Brain pericyte (primary cell): Measurements from ENCODE around the gene SMARCC2.
"Not testable (repeated sequence)": the region's sequence is repeated elsewhere in the genome, so short reads cannot be mapped to it uniquely, and the experiment has no call there.

Experiments
- DNase-seq: peaks from one replicate; pipeline ENCODE4 v3.0.0-alpha.2; 2012; ENCODE audit warnings: low read depth, low spot score

Gene SMARCC2

GRCh38 chr12:56121204-56121870 is 67.9 kb downstream of the SMARCC2 start:
- no peak for DNase-seq

GRCh38 chr12:56120158-56120846 is 69.0 kb downstream of the SMARCC2 start:
- no peak for DNase-seq

DNA sequence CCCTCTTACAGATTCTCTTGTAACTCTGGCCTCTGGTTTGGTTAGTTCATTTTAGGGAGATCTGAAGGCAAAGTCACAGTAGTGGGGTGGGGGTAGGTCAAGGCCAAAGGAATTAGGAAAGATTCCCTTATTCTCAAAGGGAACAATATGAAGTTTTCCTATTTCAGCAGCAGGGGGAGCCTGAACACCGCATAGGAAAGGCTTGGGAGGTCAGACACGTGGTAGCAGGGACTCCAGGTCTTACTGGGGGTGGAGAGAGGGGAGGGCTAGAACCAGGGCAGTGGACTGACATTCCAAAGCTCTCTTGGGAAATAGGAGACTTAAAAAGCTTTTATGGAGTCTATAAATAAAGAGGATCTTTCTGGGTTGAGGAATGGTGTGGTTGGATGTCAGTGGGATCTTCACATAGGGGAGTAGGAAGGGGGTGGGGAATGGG is 69.9 kb downstream of the SMARCC2 start:
- DNase-seq, result no peak

- DNase-seq, result no peak
Measured at GRCh38 chr12:56118688-56119357, 70.5 kb downstream of the SMARCC2 start.

GRCh38 chr12:56117778-56118687 is 71.2 kb downstream of the SMARCC2 start, which contains the start of gene ZC3H10:
TSS of gene ZC3H10 (plus strand) at chr12:56118266. CDS start at chr12:56120563, 2,297 bp downstream.
- peak; percentile 98 for DNase-seq

DNA sequence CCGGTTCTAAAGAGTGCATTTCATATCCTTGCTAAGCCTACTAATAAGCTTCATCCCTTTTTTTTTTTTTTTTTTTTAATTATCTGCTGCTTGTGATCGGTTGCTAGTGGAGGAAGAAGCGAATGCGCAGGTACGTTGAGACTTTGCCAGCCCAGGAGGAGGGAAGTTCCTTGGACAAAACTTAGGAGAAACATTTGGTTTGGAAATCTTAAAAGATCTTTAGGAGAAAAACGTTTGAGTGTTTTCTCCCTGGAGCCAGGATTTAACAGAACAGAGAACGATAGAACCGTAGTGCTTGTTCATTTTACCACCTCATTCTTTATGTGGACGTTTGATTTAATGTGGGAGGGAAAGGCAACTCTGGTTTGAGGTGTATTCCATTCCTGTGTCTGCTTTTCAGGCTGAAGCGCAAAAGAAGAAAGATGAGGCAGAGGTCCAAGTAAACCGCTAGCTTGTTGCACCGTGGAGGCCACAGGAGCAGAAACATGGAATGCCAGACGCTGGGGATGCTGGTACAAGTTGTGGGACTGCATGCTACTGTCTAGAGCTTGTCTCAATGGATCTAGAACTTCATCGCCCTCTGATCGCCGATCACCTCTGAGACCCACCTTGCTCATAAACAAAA is 72.1 kb downstream of the SMARCC2 start:
- not testable (repeated sequence) for DNase-seq

- peak; percentile 79 for DNase-seq
Measured at GRCh38 chr12:56116267-56117081, 72.8 kb downstream of the SMARCC2 start, which contains the start of gene RPL41. TSS of gene RPL41 (plus strand) at chr12:56116633.

DNA sequence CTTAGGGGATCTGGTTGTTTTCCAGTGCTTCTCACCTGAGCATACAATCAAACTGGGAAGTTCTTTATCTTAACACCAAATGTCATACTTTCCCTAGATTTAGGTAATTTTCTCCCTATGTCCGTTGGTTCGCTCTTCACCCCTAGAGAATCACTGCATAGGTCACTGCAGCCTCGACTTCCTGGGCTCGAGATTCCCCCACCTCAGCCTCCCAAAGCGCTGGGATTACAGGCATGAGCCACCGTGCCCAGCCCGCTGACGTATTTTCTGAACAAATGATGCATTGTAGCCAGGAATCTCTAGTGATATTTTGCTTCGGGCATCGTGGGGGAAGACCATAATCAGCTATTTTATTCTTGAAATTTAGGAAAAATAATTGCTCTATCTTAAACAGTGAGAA is 74.0 kb downstream of the SMARCC2 start:
- DNase-seq, result no peak

DNA sequence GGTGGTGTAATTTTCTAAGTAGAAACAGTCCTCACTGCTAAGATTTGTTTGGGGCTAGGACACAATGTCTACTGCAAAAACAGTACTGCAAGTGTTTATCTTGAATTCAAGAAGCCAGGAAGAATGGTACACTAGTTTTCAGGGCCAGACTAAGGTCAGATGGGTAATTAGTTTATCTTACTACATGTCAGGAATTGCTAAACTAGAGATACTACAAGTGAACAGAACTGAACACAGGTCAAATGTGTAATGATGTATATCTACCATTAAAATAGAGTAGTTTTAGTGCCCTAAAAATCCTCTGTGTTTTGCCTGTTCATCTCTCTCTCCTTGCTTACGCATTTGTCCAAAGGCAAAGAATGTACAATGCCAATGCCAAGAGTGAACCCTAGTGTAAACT is 75.2 kb downstream of the SMARCC2 start:
- no peak for DNase-seq
